ENCODE data around the gene LPAR1.

LPAR1 gene

DNA sequence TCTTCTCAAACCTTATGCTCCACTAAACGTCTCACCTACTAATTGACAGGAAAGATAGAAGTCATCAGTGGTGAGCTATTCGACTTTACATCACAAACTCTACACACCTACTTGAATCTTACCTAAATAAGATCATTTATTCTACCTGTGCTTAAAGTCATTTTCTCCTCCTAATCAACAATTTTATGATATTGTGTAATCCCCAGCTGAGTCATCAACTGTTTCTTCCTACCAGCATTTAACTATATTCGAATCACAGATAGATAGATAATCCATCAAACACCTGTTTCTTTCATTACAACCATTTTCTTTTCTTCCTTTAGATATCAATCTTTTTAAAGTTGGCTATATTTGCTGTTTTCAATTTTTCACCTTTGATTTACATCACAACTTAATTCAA, 181.5 kb downstream of the LPAR1 start:
- Histone ChIP-seq H3K9me3 (peaks cover 8% of the 10 kb centered on the region), H3K27me3 (no peaks in the 10 kb centered on the region)
- TF ChIP-seq, protein P1, sequence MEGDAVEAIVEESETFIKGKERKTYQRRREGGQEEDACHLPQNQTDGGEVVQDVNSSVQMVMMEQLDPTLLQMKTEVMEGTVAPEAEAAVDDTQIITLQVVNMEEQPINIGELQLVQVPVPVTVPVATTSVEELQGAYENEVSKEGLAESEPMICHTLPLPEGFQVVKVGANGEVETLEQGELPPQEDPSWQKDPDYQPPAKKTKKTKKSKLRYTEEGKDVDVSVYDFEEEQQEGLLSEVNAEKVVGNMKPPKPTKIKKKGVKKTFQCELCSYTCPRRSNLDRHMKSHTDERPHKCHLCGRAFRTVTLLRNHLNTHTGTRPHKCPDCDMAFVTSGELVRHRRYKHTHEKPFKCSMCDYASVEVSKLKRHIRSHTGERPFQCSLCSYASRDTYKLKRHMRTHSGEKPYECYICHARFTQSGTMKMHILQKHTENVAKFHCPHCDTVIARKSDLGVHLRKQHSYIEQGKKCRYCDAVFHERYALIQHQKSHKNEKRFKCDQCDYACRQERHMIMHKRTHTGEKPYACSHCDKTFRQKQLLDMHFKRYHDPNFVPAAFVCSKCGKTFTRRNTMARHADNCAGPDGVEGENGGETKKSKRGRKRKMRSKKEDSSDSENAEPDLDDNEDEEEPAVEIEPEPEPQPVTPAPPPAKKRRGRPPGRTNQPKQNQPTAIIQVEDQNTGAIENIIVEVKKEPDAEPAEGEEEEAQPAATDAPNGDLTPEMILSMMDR (IDR thresholded peaks at IDR 0.05; ENCODE audit: low read depth, low read length): no peak

DNA sequence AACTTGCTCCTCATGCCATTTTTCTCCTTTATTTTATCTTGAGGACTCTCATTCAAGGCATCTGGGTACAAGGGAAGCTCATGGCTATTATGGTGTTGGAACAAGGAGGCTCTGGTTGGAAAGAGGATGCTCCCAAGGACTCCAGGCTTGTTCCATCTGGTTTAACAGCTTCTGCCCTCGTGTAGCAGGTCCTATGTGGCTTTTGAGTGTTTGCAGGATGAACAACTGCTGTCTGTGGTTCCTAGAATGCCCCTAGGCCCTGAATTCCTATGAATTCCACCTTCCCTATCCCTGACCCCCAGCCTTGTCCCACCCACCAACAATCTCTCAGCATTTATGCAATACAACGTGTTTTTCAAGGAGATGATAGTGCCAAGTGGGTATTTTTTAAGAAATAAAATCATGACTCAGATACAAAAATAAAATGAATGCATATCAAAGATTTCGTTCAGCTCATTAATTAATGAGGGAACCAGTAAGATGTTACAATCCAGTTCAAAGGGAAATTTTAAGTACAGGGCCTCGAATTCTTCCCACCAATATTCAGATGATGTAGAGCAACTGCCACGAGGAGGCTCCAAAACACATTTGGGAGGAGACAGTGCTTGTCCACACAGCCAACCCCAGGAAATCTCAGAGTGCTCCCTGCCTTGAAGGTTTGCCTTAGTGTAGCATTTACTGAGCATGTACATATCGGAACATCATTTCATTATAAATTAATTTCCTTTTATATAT, 187.7 kb downstream of the LPAR1 start:
- H3K36me3 ChIP-seq: no peaks in the 10 kb centered on the region
- H3K4me1 ChIP-seq: no peaks in the 10 kb centered on the region
- no peaks in the 10 kb centered on the region for H3K9me3 ChIP-seq
- no peaks in the 10 kb centered on the region for H3K27me3 ChIP-seq
- TF ChIP-seq, protein P1 (IDR thresholded peaks at IDR 0.05; ENCODE audit: low read depth, low read length): no peak
- DNase-seq: no peak
- no peak overlapping the region for H3K4me3 ChIP-seq (ENCODE audit: low read depth, low read length)

More for the DNA sequence above, 181.5 kb downstream of the LPAR1 start:
- Histone ChIP-seq H3K4me1 (no peaks in the 10 kb centered on the region), H3K4me3 (ENCODE audit: low read depth, low read length) (no peak overlapping the region), H3K36me3 (no peaks in the 10 kb centered on the region)
- DNase-seq: no peak

DNA sequence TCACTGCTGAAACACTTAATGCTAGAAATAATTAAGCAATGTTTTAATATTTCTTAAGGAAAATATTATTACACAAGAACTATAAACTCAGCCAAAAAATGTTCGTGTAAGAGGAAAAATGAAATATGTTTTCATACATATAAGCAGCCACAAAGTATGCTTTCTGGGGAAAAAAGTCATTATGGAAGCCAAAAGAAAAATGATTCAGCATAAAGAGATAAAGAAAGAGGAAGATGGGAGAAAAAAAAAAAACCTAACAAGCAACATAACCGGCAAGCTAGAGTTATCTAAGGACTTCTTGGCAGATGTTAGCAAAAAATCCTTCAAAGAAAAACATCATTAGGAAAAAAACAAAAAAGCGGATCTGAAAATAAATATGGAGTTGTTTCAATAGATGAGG, 190.6 kb downstream of the LPAR1 start:
- no peak for DNase-seq
- TF ChIP-seq, protein P1 (IDR thresholded peaks at IDR 0.05; ENCODE audit: low read depth, low read length): no peak
- H3K27me3 ChIP-seq: no peaks in the 10 kb centered on the region
- H3K4me1 ChIP-seq: no peaks in the 10 kb centered on the region; the same call in 1 of the 2 replicates
- H3K36me3 ChIP-seq: no peaks in the 10 kb centered on the region
- no peak overlapping the region for H3K4me3 ChIP-seq (ENCODE audit: low read depth, low read length)
- no peaks in the 10 kb centered on the region for H3K9me3 ChIP-seq

DNA sequence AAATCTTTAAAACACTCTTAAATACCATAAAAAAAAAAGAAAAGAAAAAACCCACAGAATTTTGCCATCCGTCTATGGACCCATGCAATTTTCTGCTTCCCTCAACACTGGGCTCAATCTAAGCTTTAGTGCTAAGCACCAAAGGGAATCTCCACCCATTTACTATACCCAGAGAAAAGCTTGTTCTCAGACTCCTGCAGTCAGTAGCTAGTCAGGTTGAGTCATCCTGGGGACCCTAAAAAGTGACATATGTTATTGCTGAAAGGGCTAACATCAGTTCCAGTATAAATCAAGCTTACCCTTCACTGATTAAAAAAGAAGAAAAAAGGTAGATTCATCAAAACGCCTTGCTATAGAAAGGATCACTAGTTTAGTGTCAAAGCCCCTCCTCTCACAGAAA, 192.1 kb downstream of the LPAR1 start:
- Histone ChIP-seq H3K27me3 (no peaks in the 10 kb centered on the region), H3K36me3 (no peaks in the 10 kb centered on the region), H3K4me3 (ENCODE audit: low read depth, low read length) (no peak overlapping the region), H3K4me1 (no peaks in the 10 kb centered on the region; the same call in 1 of the 2 replicates), H3K9me3 (peaks cover 2% of the 10 kb centered on the region; the same call in 1 of the 2 replicates)
- TF ChIP-seq, protein P1 (IDR thresholded peaks at IDR 0.05; ENCODE audit: low read depth, low read length): no peak
- DNase-seq: no peak

DNA sequence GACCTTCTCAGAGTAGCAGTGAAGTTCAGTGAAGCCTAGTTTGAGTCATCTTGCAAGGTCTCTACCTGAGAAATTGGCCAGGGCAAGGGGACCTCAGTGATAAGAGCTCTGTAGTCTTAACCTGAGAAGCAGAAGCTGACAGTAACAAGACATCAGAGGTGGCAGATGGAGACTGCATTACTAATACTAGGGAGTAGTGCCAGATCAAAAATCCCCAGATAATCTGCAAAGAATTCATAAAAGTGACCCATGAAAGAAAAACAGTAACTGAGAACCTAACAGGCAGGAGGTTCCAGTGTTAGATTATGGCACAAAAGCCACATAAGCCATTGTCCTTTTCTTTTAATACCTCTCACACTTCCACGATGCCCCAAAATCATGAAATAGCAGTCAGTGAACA, 194.1 kb downstream of the LPAR1 start:
- Histone ChIP-seq H3K27me3 (no peaks in the 10 kb centered on the region), H3K9me3 (peaks cover 3% of the 10 kb centered on the region; the same call in 1 of the 2 replicates), H3K4me3 (ENCODE audit: low read depth, low read length) (no peak overlapping the region), H3K36me3 (no peaks in the 10 kb centered on the region), H3K4me1 (no peaks in the 10 kb centered on the region; the same call in 1 of the 2 replicates)
- TF ChIP-seq, protein P1 (IDR thresholded peaks at IDR 0.05; ENCODE audit: low read depth, low read length): no peak
- DNase-seq: no peak

DNA sequence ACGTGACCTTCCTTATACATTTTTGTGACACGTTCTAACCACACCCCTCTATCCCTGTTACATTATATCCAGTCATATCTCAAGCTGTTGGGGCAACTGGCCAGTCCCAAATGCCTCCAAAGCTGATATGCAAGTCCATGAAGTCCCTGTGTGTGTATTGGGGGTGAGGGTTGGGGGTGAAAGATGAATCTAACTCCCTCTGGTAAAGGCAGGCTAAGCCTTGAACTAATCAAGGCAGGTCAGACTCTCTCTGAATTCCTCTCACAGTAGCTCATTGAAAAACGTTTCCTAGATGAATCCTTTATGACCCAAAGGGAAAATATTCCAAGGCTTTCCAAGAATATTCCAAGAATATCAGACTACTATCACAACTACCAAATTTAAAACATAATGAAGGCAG, 195.3 kb downstream of the LPAR1 start:
- no peak for DNase-seq
- TF ChIP-seq, protein P1 (IDR thresholded peaks at IDR 0.05; ENCODE audit: low read depth, low read length): no peak
- Histone ChIP-seq H3K9me3 (peaks cover 3% of the 10 kb centered on the region; the same call in 1 of the 2 replicates), H3K36me3 (no peaks in the 10 kb centered on the region), H3K4me3 (ENCODE audit: low read depth, low read length) (no peak overlapping the region), H3K4me1 (no peaks in the 10 kb centered on the region; the same call in 1 of the 2 replicates), H3K27me3 (no peaks in the 10 kb centered on the region)

Measured in BE2C (cell line).